ENCODE measurements around the gene FOXO3.

The FOXO3 gene

DNA sequence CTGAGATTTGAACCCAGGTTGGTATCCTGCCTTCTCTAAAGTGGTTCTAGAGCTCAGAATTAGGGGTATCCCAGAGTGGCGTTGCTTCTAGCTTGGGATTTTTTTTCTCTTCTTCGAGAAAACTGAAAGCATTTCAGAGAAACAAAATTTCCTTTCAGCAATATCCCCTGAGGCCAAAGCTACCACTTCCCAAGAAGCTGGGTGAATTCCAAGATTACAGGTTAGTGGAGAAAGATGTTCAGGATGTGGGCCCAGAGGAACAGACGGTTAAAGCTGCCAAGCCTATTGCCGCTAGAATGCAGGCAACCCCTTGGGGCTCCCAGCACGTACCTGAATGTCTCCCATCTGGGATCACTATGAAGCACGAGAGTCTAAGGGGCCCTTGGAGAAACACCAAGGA, 134.1 kb downstream of the FOXO3 start:
- no peak for DNase-seq (ENCODE audit: low read depth)
- H3K4me3 ChIP-seq (ENCODE audit: low read length), result no peak overlapping the region
- TF ChIP-seq, protein P1, sequence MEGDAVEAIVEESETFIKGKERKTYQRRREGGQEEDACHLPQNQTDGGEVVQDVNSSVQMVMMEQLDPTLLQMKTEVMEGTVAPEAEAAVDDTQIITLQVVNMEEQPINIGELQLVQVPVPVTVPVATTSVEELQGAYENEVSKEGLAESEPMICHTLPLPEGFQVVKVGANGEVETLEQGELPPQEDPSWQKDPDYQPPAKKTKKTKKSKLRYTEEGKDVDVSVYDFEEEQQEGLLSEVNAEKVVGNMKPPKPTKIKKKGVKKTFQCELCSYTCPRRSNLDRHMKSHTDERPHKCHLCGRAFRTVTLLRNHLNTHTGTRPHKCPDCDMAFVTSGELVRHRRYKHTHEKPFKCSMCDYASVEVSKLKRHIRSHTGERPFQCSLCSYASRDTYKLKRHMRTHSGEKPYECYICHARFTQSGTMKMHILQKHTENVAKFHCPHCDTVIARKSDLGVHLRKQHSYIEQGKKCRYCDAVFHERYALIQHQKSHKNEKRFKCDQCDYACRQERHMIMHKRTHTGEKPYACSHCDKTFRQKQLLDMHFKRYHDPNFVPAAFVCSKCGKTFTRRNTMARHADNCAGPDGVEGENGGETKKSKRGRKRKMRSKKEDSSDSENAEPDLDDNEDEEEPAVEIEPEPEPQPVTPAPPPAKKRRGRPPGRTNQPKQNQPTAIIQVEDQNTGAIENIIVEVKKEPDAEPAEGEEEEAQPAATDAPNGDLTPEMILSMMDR (conservative IDR thresholded peaks at IDR 0.05; ENCODE audit: low read depth, low read length), result no peak

DNA sequence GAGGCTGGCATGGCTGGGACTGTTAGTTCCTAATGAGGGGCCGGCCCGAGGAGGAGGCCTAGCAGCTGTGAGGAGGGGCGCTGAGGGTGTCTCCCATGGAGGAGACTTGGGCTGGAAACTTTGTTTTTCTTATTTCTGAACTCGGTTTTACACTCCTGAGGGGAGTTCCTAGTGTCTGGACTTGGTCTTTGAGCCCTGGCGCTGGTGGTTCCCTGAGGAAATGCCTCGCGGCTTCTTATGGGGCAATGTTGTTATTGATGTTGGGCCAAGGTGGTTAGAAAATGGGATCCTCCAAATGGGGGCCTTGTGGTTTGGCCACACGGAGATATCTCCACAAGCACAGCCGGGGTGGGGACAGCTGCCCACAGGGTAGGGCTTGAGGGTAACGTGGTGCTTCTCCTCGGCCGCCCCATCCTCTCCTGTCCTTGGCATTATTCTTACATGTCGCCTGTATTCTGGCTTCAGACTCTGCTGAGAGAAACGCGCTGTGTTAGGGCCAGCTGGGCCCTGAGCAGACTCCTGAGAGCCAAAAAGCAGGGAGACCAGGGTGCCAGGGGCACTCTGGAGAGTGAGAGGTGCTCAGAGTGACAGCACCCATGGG, 136.9 kb downstream of the FOXO3 start:
- H3K4me3 ChIP-seq (ENCODE audit: low read length), result no peak overlapping the region
- TF ChIP-seq, protein P1 (conservative IDR thresholded peaks at IDR 0.05; ENCODE audit: low read depth, low read length), result no peak
- DNase-seq (ENCODE audit: low read depth), result no peak

DNA sequence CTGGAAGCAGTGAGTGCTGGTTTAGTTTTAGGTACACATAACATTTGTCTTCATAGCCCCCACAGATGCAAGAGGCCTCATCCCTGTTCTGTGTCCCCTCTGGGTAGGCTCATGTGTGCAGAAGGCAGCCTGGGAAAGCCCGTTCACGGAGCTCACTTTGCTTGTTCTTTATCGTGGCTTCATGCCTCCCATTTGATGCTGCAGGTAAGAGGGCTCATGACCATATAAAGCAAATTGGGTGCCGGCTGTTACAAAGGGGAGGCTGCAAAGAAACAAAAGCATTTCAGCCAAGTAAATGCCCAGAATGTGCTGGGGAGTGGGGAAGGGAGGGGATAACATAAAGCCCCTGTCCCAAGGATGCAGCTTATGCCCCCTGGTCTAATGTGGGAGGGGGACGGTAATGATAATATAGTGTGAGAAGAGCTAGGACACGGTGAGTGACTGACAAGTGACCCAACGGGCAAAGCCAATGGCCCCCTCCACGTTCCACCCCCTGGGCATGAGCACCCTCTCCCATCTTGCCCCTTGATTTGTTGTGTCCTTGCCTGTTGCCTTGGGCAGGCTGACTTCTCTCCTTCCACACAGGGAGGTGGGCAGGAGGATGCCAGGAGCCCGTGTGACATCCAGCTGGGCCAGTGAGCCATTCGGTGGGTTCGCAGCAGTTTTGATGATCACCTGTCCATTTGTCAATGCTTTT, 138.0 kb downstream of the FOXO3 start:
- no peak for DNase-seq (ENCODE audit: low read depth)
- no peak overlapping the region for H3K4me3 ChIP-seq (ENCODE audit: low read length)
- TF ChIP-seq, protein P1 (conservative IDR thresholded peaks at IDR 0.05; ENCODE audit: low read depth, low read length), result no peak

GRCh38 chr6:108699290-108700041, 138.7 kb downstream of the FOXO3 start:
- TF ChIP-seq, protein P1 (conservative IDR thresholded peaks at IDR 0.05; ENCODE audit: low read depth, low read length), result no peak
- H3K4me3 ChIP-seq (ENCODE audit: low read length), result no peak overlapping the region
- DNase-seq (ENCODE audit: low read depth), result no peak

DNA sequence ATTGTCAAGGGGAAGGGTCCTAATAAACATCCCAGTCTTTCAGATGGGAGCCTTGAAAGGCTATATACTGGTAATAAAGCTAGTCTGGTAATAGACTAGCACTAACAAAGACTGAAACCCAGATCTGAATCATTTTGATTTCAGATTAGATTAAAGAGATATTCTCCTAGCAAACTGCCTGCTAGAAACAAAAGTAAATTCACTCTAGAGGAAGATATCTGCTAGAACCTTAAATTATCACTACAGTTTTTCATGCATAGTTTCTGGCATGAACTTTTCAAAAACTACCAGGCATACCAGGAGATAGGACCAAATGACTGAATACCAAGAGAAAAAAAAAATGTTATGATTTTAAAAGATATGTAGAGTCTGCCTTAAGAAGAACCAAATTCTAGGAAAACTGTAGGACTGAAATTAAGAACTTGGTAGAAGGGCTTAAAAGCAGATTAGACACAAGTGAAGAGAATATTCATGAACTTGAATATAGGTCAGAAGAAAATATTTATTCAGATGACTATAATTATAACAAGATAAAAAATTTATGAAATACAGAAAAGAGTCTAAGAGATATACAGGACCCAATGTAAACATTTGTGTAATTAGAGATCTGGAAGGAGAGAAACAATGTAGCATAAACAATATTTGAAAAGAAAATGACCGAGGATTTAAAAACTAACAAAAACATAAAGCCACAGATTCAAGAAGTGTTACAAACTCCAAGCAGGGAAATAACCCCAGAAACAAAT, 141.6 kb downstream of the FOXO3 start:
- TF ChIP-seq, protein P1 (conservative IDR thresholded peaks at IDR 0.05; ENCODE audit: low read depth, low read length), result no peak
- no peak for DNase-seq (ENCODE audit: low read depth)
- no peak overlapping the region for H3K4me3 ChIP-seq (ENCODE audit: low read length)

- H3K4me3 ChIP-seq (ENCODE audit: low read length), result no peak overlapping the region
- no peak for DNase-seq (ENCODE audit: low read depth)
- TF ChIP-seq, protein P1 (conservative IDR thresholded peaks at IDR 0.05; ENCODE audit: low read depth, low read length), result no peak
These were observed 145.9 kb downstream of the FOXO3 start for GRCh38 chr6:108706649-108707048.

Measured in retinal pigment epithelial cell (primary cell).